Lower leg skin (tissue), 3 donors: ENCODE measurements around the gene ABCG2.

Experiments used
- CTCF ChIP-seq, 3 donors: fragments of 450-650 bp; IDR thresholded peaks; one replicate each; pipeline ENCODE4 v1.5.1; 2016; ENCODE audit warnings: antibody characterized with exemption in 3 of 3, mild to moderate bottlenecking in 3 of 3, moderate library complexity in 2 of 3
- POLR2A ChIP-seq, 2 donors: fragments of 450-650 bp; IDR thresholded peaks; one replicate each; pipeline ENCODE4 v1.6.1; 2016 to 2017; ENCODE audit warnings: antibody characterized with exemption in 2 of 2, mild to moderate bottlenecking in 1 of 2, moderate library complexity in 1 of 2

GRCh38 chr4:88041626-88042025 is 116.8 kb downstream of the ABCG2 start:
- TF ChIP-seq POLR2A (IDR thresholded peaks at IDR 0.05), result no peak
- no peak for TF ChIP-seq CTCF (IDR thresholded peaks at IDR 0.05)
